NCI-H510A (cell line): Measurements from ENCODE around the gene SEMA3A.
"Not testable (repeated sequence)": the region's sequence is repeated elsewhere in the genome, so short reads cannot be mapped to it uniquely, and the experiment has no call there.

Source experiments
- DNase-seq: peaks from one replicate; lab custom pipeline; 2025; lab: John Stamatoyannopoulos, UW

Gene SEMA3A

GRCh38 chr7:84154991-84155781 lies 39.4 kb downstream of the SEMA3A start:
- DNase-seq = no peak

GRCh38 chr7:84152995-84153394 lies 41.6 kb downstream of the SEMA3A start:
- DNase-seq = no peak

- not testable (repeated sequence) for DNase-seq
These were observed 44.2 kb downstream of the SEMA3A start for GRCh38 chr7:84150370-84150769.

GRCh38 chr7:84149573-84149972 lies 45.0 kb downstream of the SEMA3A start:
- no peak for DNase-seq

GRCh38 chr7:84145892-84146291 lies 48.7 kb downstream of the SEMA3A start:
- no peak for DNase-seq

- DNase-seq = no peak
These were observed 49.7 kb downstream of the SEMA3A start for GRCh38 chr7:84144935-84145334.

- DNase-seq = no peak
These were observed 50.1 kb downstream of the SEMA3A start for GRCh38 chr7:84144480-84144879.

- DNase-seq = no peak
These were observed 51.9 kb downstream of the SEMA3A start for GRCh38 chr7:84142726-84143125.

GRCh38 chr7:84139986-84140729 lies 54.4 kb downstream of the SEMA3A start:
- DNase-seq = no peak

- DNase-seq = no peak
These were observed 56.2 kb downstream of the SEMA3A start for GRCh38 chr7:84138411-84138810.

- DNase-seq = no peak
These were observed 56.8 kb downstream of the SEMA3A start for GRCh38 chr7:84137812-84138211.

GRCh38 chr7:84136809-84137208 lies 57.8 kb downstream of the SEMA3A start:
- no peak for DNase-seq

GRCh38 chr7:84136336-84136735 lies 58.3 kb downstream of the SEMA3A start:
- no peak for DNase-seq

GRCh38 chr7:84134169-84134568 lies 60.4 kb downstream of the SEMA3A start:
- DNase-seq = no peak

- no peak for DNase-seq
These were observed 68.9 kb downstream of the SEMA3A start for GRCh38 chr7:84125654-84126053.

- no peak for DNase-seq
These were observed 70.5 kb downstream of the SEMA3A start for GRCh38 chr7:84123965-84124547.

- DNase-seq = no peak
These were observed 71.8 kb downstream of the SEMA3A start for GRCh38 chr7:84122582-84123360.

GRCh38 chr7:84117304-84117703 lies 77.3 kb downstream of the SEMA3A start:
- no peak for DNase-seq

GRCh38 chr7:84113906-84114850 lies 80.4 kb downstream of the SEMA3A start:
- no peak for DNase-seq

GRCh38 chr7:84113286-84113685 lies 81.3 kb downstream of the SEMA3A start:
- no peak for DNase-seq

- DNase-seq = no peak
These were observed 81.8 kb downstream of the SEMA3A start for GRCh38 chr7:84112771-84113170.
